GM12878 (cell line): Measurements from ENCODE around the gene SLC6A17. TPM values are rescaled to one million over a fixed set of nuclear protein-coding genes. Genes with fewer than 3 reads are reported as not detected.

Source experiments
- ATAC-seq: fragments of 200-7000 bp; cut with Tn5 transposase; 3 replicates; pipeline ENCODE4 v1.9.1; 2020; ENCODE audit warnings: mild to moderate bottlenecking, moderate library complexity
- BruUV-seq: library from RNA; stranded (reverse); fragments of 400-500 nt; replicated peaks from 2 replicates; lab custom pipeline; 2021; lab: Mats Ljungman, UMichigan
- CTCF ChIA-PET: fragments of 300-600 bp; sonication (Branson Sonifier 250); formaldehyde crosslinking; extraction: SDS; loops from one replicate; lab custom pipeline; 2021; ENCODE audit warnings: inconsistent platforms; lab: Yijun Ruan, JAX
- POLR2A ChIA-PET: fragments of 350-600 bp; formaldehyde crosslinking; extraction: SDS; loops from one replicate; lab custom pipeline; 2021; ENCODE audit warnings: inconsistent platforms; lab: Charles Lee
- RAD21 ChIA-PET: fragments of 300-600 bp; sonication (Branson Sonifier 250); formaldehyde crosslinking; loops from one replicate; lab custom pipeline; 2023; ENCODE audit warnings: antibody characterized with exemption; ENCODE audit not compliant: unreplicated experiment; lab: Charles Lee
- SMC1A ChIA-PET: fragments of 300-600 bp; sonication (Branson Sonifier 250); formaldehyde crosslinking; loops from one replicate; lab custom pipeline; 2023; ENCODE audit not compliant: unreplicated experiment, uncharacterized antibody; lab: Charles Lee
- DNase-seq: peaks from one replicate; pipeline ENCODE4 v3.0.0-alpha.2; 2011; ENCODE audit warnings: low read depth, low spot score
- FAIRE-seq: peaks from 3 replicates; lab custom pipeline; 2011; peaks lifted over from hg19 to GRCh38; lab: Jason Lieb, UNC
- H2AFZ ChIP-seq: 2 replicates; pipeline ENCODE4 v1.6.0; 2011; ENCODE audit warnings: low read depth, low read length, control low read depth; ENCODE audit not compliant: control insufficient read depth
- H3K27ac ChIP-seq: 2 replicates; pipeline ENCODE4 v1.5.1; 2011; ENCODE audit warnings: control low read depth; ENCODE audit not compliant: control insufficient read depth, insufficient read depth
- H3K27me3 ChIP-seq, 2 experiments: replicated peaks in 1 of 2; 2 replicates each; pipeline versions ENCODE4 v1.6.0 to v1.6.1; 2011; ENCODE audit warnings: low read length in 1 of 2; ENCODE audit not compliant: control insufficient read depth in 2 of 2, insufficient read depth in 2 of 2
- H3K36me3 ChIP-seq, 2 experiments: 2 replicates each; pipeline ENCODE4 v1.5.1; 2011; ENCODE audit warnings: low read length in 1 of 2; ENCODE audit not compliant: control insufficient read depth in 2 of 2, insufficient read depth in 2 of 2
- H3K4me1 ChIP-seq: 2 replicates; pipeline ENCODE4 v1.6.1; 2011; ENCODE audit warnings: mild to moderate bottlenecking, low read length, moderate library complexity, mixed read lengths; ENCODE audit not compliant: control insufficient read depth, insufficient read depth
- H3K4me2 ChIP-seq: 2 replicates; pipeline ENCODE4 v1.6.0; 2011; ENCODE audit warnings: control low read depth; ENCODE audit not compliant: control insufficient read depth, insufficient read depth
- H3K4me3 ChIP-seq: fragments of 200-600 bp; sonication (generic); 2 replicates; pipeline ENCODE4 v1.5.1; 2016
- H3K79me2 ChIP-seq: 2 replicates; pipeline ENCODE4 v1.6.0; 2011; ENCODE audit warnings: low read length; ENCODE audit not compliant: control insufficient read depth, insufficient read depth
- H3K9ac ChIP-seq: 2 replicates; pipeline ENCODE4 v1.8.0; 2011; ENCODE audit warnings: low read length, control low read depth, mixed read lengths; ENCODE audit not compliant: control insufficient read depth, insufficient read depth
- H3K9me3 ChIP-seq: replicated peaks from 3 replicates; pipeline ENCODE4 v1.5.1; 2011; ENCODE audit warnings: mild to moderate bottlenecking, low read length; ENCODE audit not compliant: control insufficient read depth, insufficient read depth
- H4K20me1 ChIP-seq: 2 replicates; pipeline ENCODE4 v1.6.0; 2011; ENCODE audit not compliant: control insufficient read depth, insufficient read depth
- BACH1 ChIP-seq: fragments of 450-650 bp; IDR thresholded peaks from 2 replicates; pipeline ENCODE4 v1.6.1; 2017; ENCODE audit warnings: mild to moderate bottlenecking, borderline replicate concordance
- CREM ChIP-seq: IDR thresholded peaks from 2 replicates; pipeline ENCODE4 v1.6.1; 2014; ENCODE audit warnings: antibody characterized with exemption, low read depth
- ESRRA ChIP-seq: IDR thresholded peaks from 2 replicates; pipeline ENCODE4 v1.6.1; 2012; ENCODE audit warnings: mild to moderate bottlenecking, low read length, improper control_type of control experiment
- GABPA ChIP-seq: IDR thresholded peaks from 2 replicates; pipeline ENCODE4 v1.6.1; 2014; ENCODE audit warnings: antibody characterized with exemption, low read depth, mild to moderate bottlenecking, inconsistent platforms
- IKZF1 ChIP-seq: fragments of 450-650 bp; conservative IDR thresholded peaks from 2 replicates; pipeline ENCODE4 v1.6.1; 2017; ENCODE audit warnings: antibody characterized with exemption, mild to moderate bottlenecking
- IRF4 ChIP-seq: IDR thresholded peaks from 2 replicates; pipeline ENCODE4 v1.6.1; 2011; ENCODE audit warnings: low read depth, low read length
- MTA2 ChIP-seq: fragments of 450-650 bp; IDR thresholded peaks from 2 replicates; pipeline ENCODE4 v1.6.1; 2016; ENCODE audit warnings: low read depth, mild to moderate bottlenecking, moderate library complexity
- PAX8 ChIP-seq: fragments of 450-650 bp; IDR thresholded peaks from 2 replicates; pipeline ENCODE4 v1.6.1; 2017; ENCODE audit warnings: mild to moderate bottlenecking, moderate library complexity
- SREBF2 ChIP-seq: IDR thresholded peaks from 2 replicates; pipeline ENCODE4 v1.6.1; 2012; ENCODE audit warnings: mild to moderate bottlenecking, low read length
- ZNF207 ChIP-seq: fragments of 450-650 bp; IDR thresholded peaks from 2 replicates; pipeline ENCODE4 v1.6.1; 2014; ENCODE audit warnings: antibody characterized with exemption, mild to moderate bottlenecking, borderline replicate concordance
- WGBS: methylation state at CpG from one replicate; pipeline ENCODE4 v1.1.6; 2016; ENCODE audit warnings: low lambda C conversion rate; ENCODE audit not compliant: insufficient replicate concordance, insufficient coverage; ENCODE audit errors: missing lambda C conversion rate; 5-methylcytosine and 5-hydroxymethylcytosine counted together
- in situ Hi-C: fragments of 300-500 bp; cut with MboI; formaldehyde crosslinking; loops from 9 replicates; pipeline ENCODE4 v1.14.3; 2018; ENCODE audit warnings: mixed read lengths
- intact Hi-C: fragments of 100-400 bp; cut with micrococcal nuclease; formaldehyde crosslinking; loops from one replicate; pipeline ENCODE4 v1.14.2; 2022; ENCODE audit not compliant: unreplicated experiment
- polyA plus RNA-seq, 11 experiments: library from polyadenylated mRNA; depleted of rRNA in 4 of 11; unstranded in 6 of 11; stranded (reverse) in 5 of 11; fragments of >200 nt; fragmentation: Nextera tagmentation in 4 of 11; fragmentation: Illumina TruSeq in 1 of 11; extraction: Ambion mirVana in 4 of 11; extraction: Trizol in 1 of 11; gene quantifications; 1 replicate in 1 of 11; 2 replicates in 10 of 11; pipeline versions ENCODE4 v1.2.1 to v1.2.3, GENCODE V29; 2011 to 2016; ENCODE audit warnings: inconsistent platforms in 2 of 11, missing spikeins in 2 of 11, low read depth in 1 of 11
- total RNA-seq, 4 experiments: library from RNA; depleted of rRNA in 3 of 4; stranded (reverse); fragments of >200 nt in 3 of 4; fragmentation: Illumina TruSeq in 1 of 4; extraction: Trizol in 1 of 4; gene quantifications; 2 replicates each; pipeline versions ENCODE4 v1.2.1 to v1.2.3, GENCODE V29; 2013 to 2021
- TF ChIP-seq, protein P1 (sequence below): fragments of 450-650 bp; IDR thresholded peaks from 2 replicates; pipeline ENCODE4 v1.6.1; 2017; ENCODE audit warnings: mild to moderate bottlenecking, moderate library complexity

SLC6A17 gene
- total and polyA plus RNA-seq, 10 of the 15 experiments (the other 5 are each of a cell fraction or from before 2014, with no cell fraction given): not detected

DNA sequence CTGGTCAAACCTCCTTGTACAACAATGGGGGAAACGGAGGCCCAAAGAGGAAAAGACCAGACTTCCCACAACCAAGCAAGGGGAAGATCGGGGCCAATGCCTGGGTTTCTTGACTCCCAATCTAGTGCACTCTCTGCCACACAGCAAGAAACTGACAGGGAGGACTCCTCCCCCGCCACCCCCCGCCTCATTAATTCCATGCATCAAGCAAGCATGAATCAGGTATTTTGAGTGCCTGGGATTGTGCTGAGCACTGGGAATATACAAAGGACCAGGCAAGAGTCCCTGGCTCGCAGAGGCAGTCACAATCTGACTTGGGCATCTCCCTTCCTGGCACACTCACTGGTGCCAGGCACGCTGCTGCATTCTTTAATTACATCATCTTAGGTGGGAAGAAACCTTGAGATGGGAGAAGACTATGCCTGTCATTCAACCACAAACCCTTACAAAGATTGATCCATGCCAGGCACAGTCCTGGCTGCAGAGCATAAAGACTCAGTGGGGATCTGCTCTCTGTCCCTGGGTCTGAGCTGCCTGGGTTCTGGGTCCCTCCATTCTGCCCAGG, 55.4 kb downstream of the SLC6A17 start (continued):
- TF ChIP-seq, protein P1, sequence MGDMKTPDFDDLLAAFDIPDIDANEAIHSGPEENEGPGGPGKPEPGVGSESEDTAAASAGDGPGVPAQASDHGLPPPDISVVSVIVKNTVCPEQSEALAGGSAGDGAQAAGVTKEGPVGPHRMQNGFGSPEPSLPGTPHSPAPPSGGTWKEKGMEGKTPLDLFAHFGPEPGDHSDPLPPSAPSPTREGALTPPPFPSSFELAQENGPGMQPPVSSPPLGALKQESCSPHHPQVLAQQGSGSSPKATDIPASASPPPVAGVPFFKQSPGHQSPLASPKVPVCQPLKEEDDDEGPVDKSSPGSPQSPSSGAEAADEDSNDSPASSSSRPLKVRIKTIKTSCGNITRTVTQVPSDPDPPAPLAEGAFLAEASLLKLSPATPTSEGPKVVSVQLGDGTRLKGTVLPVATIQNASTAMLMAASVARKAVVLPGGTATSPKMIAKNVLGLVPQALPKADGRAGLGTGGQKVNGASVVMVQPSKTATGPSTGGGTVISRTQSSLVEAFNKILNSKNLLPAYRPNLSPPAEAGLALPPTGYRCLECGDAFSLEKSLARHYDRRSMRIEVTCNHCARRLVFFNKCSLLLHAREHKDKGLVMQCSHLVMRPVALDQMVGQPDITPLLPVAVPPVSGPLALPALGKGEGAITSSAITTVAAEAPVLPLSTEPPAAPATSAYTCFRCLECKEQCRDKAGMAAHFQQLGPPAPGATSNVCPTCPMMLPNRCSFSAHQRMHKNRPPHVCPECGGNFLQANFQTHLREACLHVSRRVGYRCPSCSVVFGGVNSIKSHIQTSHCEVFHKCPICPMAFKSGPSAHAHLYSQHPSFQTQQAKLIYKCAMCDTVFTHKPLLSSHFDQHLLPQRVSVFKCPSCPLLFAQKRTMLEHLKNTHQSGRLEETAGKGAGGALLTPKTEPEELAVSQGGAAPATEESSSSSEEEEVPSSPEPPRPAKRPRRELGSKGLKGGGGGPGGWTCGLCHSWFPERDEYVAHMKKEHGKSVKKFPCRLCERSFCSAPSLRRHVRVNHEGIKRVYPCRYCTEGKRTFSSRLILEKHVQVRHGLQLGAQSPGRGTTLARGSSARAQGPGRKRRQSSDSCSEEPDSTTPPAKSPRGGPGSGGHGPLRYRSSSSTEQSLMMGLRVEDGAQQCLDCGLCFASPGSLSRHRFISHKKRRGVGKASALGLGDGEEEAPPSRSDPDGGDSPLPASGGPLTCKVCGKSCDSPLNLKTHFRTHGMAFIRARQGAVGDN: no peak
- TF ChIP-seq IKZF1 (no peak), CREM (no peak)

DNA sequence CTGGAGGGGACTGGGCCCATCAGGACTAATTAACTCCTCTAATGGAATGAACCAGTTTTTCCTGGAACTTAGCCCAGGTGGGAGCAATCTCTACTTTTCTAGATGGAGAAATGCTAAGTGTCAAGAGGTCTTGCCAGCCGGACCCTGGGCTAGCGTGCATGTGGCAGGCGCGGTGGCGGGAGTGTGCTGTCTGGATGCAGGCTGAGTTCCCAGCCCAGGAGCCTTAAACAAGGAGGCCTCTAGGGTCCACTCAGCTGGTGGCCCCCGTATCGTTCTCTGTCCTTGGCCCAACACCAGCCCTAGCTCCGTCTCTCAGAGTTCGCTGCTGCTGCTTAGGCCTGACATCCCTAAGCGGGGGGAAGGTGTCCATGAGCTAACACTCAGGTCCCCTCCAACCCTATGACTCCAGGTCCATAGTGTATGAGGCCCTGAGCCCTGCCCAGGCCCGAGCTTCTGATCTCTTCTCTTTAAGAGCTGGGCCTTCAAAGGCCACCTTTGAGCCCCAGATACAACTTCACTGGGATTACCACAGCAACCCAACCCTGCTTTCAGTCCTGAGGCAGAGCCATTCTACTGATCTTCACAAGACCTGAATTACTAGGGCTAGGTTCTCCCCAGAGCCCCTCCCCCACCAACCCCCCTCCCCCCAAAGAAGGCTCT, 56.1 kb downstream of the SLC6A17 start:
- DNase-seq (no peak), ATAC-seq (no peak), FAIRE-seq (no peak)
- WGBS: 73% methylated on average over 11 of the region's 11 CpGs
- Histone ChIP-seq H3K36me3 (no peaks in the 10 kb centered on the region), H3K79me2 (no peaks in the 10 kb centered on the region), H3K27ac (no peak overlapping the region), H4K20me1 (no peaks in the 10 kb centered on the region), H3K27me3 (peaks cover 0 to 4% of the 10 kb centered on the region in 2 experiments; a peak in 2 of 4 replicates), H3K4me1 (peaks cover 4% of the 10 kb centered on the region; the same call in 1 of the 2 replicates), H3K4me3 (no peak overlapping the region), H3K9me3 (no peaks in the 10 kb centered on the region), H3K9ac (no peak overlapping the region), H2AFZ (no peak overlapping the region), H3K4me2 (no peak overlapping the region)
- ChIA-PET RAD21 (interaction anchor here (0.8 to 6.4 kb wide), 14 partner anchors 30 to 289 kb away, joined by 3 to 319 read pairs (median 15); partner anchors contain the start of genes LAMTOR5 and RBM15), SMC1A (interaction anchor here (0.7 to 17.8 kb wide), 16 partner anchors 10 to 289 kb away, joined by 3 to 524 read pairs (median 8); partner anchors contain the start of gene RBM15), POLR2A (interaction anchor here (2.7 kb wide), 1 partner anchor 106 kb away, joined by 7 read pairs; no protein-coding TSS in a partner anchor), CTCF (interaction anchor here (0.6 to 18.8 kb wide), 27 partner anchors 29 to 293 kb away, joined by 3 to 753 read pairs (median 7); partner anchors contain the start of genes LAMTOR5 and RBM15)
- in situ Hi-C loops: loop anchor here (5.0 kb wide), 1 partner anchor 201 kb away; the partner anchor contains the start of gene LAMTOR5
- intact Hi-C loops: no loop called here
- no TSS peak for BruUV-seq
- no peak for TF ChIP-seq MTA2
- TF ChIP-seq IRF4: no peak
- no peak for TF ChIP-seq BACH1
- no peak for TF ChIP-seq PAX8
- no peak for TF ChIP-seq GABPA
- no peak for TF ChIP-seq ZNF207
- no peak for TF ChIP-seq SREBF2
- TF ChIP-seq ESRRA: no peak
